Gastroesophageal sphincter (tissue), 3 donors: ENCODE measurements around the gene LMX1B.

Experiments
- CTCF ChIP-seq, 4 experiments: fragments of 200-600 bp in 2 of 4; fragments of 450-650 bp in 2 of 4; sonication (generic) in 1 of 4; IDR thresholded peaks; one replicate each; pipeline ENCODE4 v1.5.1; 2017 to 2019; ENCODE audit warnings: antibody characterized with exemption in 4 of 4, mild to moderate bottlenecking in 2 of 4, moderate library complexity in 2 of 4
- EP300 ChIP-seq: sonication (generic); formaldehyde crosslinking; IDR thresholded peaks from one replicate; pipeline ENCODE4 v1.6.1; 2017; ENCODE audit warnings: antibody characterized with exemption, mild to moderate bottlenecking
- POLR2A ChIP-seq, 2 donors: fragments of 450-650 bp; IDR thresholded peaks; one replicate each; pipeline ENCODE4 v1.6.1; 2017; ENCODE audit warnings: antibody characterized with exemption in 2 of 2, mild to moderate bottlenecking in 2 of 2, moderate library complexity in 1 of 2
- POLR2AphosphoS5 ChIP-seq: sonication (generic); formaldehyde crosslinking; IDR thresholded peaks from one replicate; pipeline ENCODE4 v1.6.1; 2017; ENCODE audit warnings: antibody characterized with exemption

DNA sequence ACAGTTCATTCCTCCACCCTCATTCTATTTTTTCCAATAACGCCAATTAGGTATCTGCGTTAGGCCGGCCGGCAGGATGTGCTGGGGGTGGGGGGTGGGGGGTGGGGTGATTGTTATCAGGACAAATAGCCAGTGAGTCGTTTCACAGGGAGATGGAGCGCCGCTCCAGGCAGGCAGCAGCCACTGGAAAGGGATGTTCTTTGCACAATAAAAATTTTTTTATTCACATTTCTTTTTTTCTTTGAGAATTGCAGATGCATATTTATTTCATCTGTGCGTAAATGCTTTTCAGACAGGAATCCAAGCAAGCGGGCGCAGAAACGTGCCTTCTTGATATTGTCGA is 4.1 kb downstream of the LMX1B start:
- TF ChIP-seq CTCF (IDR thresholded peaks at IDR 0.05) (no peak), EP300 (no peak), POLR2A (IDR thresholded peaks at IDR 0.05) (no peak), POLR2AphosphoS5 (no peak)
